Keratinocyte (primary cell): ENCODE data around the gene YTHDC1. TPM values are rescaled to one million over a fixed set of nuclear protein-coding genes. Genes with fewer than 3 reads are reported as not detected.

Experiments used
- DNase-seq: peaks from one replicate; pipeline ENCODE4 v3.0.0-alpha.2; 2011; ENCODE audit warnings: low read depth, missing footprints, low spot score
- FAIRE-seq: peaks from 2 replicates; lab custom pipeline; 2011; peaks lifted over from hg19 to GRCh38; lab: Jason Lieb, UNC
- H2AFZ ChIP-seq: 2 replicates; pipeline ENCODE4 v1.6.0; 2012; ENCODE audit warnings: low read length, control low read depth, inconsistent platforms; ENCODE audit not compliant: control insufficient read depth
- H3K27ac ChIP-seq: 2 replicates; pipeline ENCODE4 v1.5.1; 2011; ENCODE audit warnings: low read length; ENCODE audit not compliant: control insufficient read depth, insufficient read depth
- H3K27me3 ChIP-seq: 3 replicates; pipeline ENCODE4 v1.6.0; 2011; ENCODE audit warnings: low read length; ENCODE audit not compliant: control insufficient read depth, insufficient read depth; ENCODE audit errors: extremely low read depth
- H3K36me3 ChIP-seq, 2 experiments: 2 replicates in 1 of 2; 3 replicates in 1 of 2; pipeline ENCODE4 v1.5.1; 2011; ENCODE audit warnings: low read length in 2 of 2, mild to moderate bottlenecking in 1 of 2; ENCODE audit not compliant: control insufficient read depth in 2 of 2, insufficient read depth in 2 of 2; ENCODE audit errors: extremely low read depth in 1 of 2
- H3K4me1 ChIP-seq: 3 replicates; pipeline ENCODE4 v1.5.1; 2011; ENCODE audit warnings: low read length; ENCODE audit not compliant: control insufficient read depth, insufficient read depth; ENCODE audit errors: extremely low read depth
- H3K4me2 ChIP-seq: 3 replicates; pipeline ENCODE4 v1.6.0; 2011; ENCODE audit warnings: low read depth, low read length; ENCODE audit not compliant: control insufficient read depth, insufficient read depth; ENCODE audit errors: extremely low read depth
- H3K4me3 ChIP-seq, 3 experiments: fragments of 200-600 bp in 1 of 3; sonication (generic) in 1 of 3; 2 replicates in 2 of 3; 3 replicates in 1 of 3; pipeline ENCODE4 v1.5.1; 2011 to 2016; ENCODE audit warnings: low read length in 3 of 3, mild to moderate bottlenecking in 3 of 3, control low read depth in 2 of 3, inconsistent platforms in 1 of 3, low read depth in 1 of 3, mixed read lengths in 1 of 3, mixed run types in 1 of 3, moderate library complexity in 1 of 3; ENCODE audit not compliant: control insufficient read depth in 2 of 3, insufficient read depth in 2 of 3; ENCODE audit errors: extremely low read depth in 1 of 3
- H3K79me2 ChIP-seq: 2 replicates; pipeline ENCODE4 v1.6.0; 2012; ENCODE audit warnings: low read length; ENCODE audit not compliant: control insufficient read depth, insufficient read depth
- H3K9ac ChIP-seq: 3 replicates; pipeline ENCODE4 v1.6.0; 2011; ENCODE audit warnings: low read length; ENCODE audit not compliant: control insufficient read depth, insufficient read depth; ENCODE audit errors: extremely low read depth
- H3K9me1 ChIP-seq: 3 replicates; pipeline ENCODE4 v1.6.0; 2011; ENCODE audit warnings: low read length; ENCODE audit not compliant: control insufficient read depth, insufficient read depth; ENCODE audit errors: extremely low read depth
- H3K9me3 ChIP-seq: 2 replicates; pipeline ENCODE4 v1.5.1; 2012; ENCODE audit warnings: low read depth, low read length; ENCODE audit not compliant: control insufficient read depth
- H4K20me1 ChIP-seq: 3 replicates; pipeline ENCODE4 v1.6.0; 2011; ENCODE audit warnings: low read length; ENCODE audit not compliant: control insufficient read depth, insufficient read depth; ENCODE audit errors: extremely low read depth
- CTCF ChIP-seq, 3 experiments: IDR thresholded peaks in 1 of 3; conservative IDR thresholded peaks in 1 of 3; optimal IDR thresholded peaks in 1 of 3; 2 replicates in 2 of 3; 3 replicates in 1 of 3; pipeline versions ENCODE3 to v1.5.1; 2011; ENCODE audit warnings: low read length in 3 of 3, mild to moderate bottlenecking in 3 of 3, moderate library complexity in 2 of 3, control low read depth in 1 of 3, inconsistent platforms in 1 of 3; ENCODE audit not compliant: insufficient read depth in 2 of 3; ENCODE audit errors: extremely low read depth in 1 of 3
- EZH2 ChIP-seq: IDR thresholded peaks from one replicate; pipeline ENCODE4 v1.6.1; 2012; ENCODE audit warnings: inconsistent platforms, mild to moderate bottlenecking, low read length, moderate library complexity
- dilution Hi-C: fragments of 300-500 bp; cut with MboI; formaldehyde crosslinking; loops from one replicate; pipeline ENCODE4 v1.7.0; 2020; ENCODE audit warnings: low sequenced_read_pairs; ENCODE audit not compliant: extremely low pct_ligation_motif_present
- polyA plus RNA-seq, 5 experiments: library from polyadenylated mRNA; depleted of rRNA in 3 of 5; stranded (reverse) in 3 of 5; stranded (forward) in 1 of 5; unstranded in 1 of 5; fragments of >200 nt; gene quantifications; 1 replicate in 1 of 5; 2 replicates in 3 of 5; 3 replicates in 1 of 5; pipeline versions ENCODE4 v1.2.1 to v1.2.3, GENCODE V29; 2011 to 2012; ENCODE audit warnings: missing spikeins in 2 of 5, low read depth in 1 of 5, low replicate concordance in 1 of 5

The YTHDC1 gene
- polyA plus RNA-seq, 1 donor (not counting 4 experiments of a cell fraction or from before 2014, with no cell fraction given): 74.2 TPM

- Histone ChIP-seq H3K9me1 (no peaks in the 10 kb centered on the region), H3K79me2 (no peaks in the 10 kb centered on the region), H3K27me3 (no peaks in the 10 kb centered on the region), H3K4me1 (peaks cover 21% of the 10 kb centered on the region), H4K20me1 (no peaks in the 10 kb centered on the region), H2AFZ (peak overlapping the region; percentile 68), H3K4me2 (peak overlapping the region; percentile 73), H3K9ac (no peak overlapping the region), H3K9me3 (no peaks in the 10 kb centered on the region), H3K27ac (no peak overlapping the region), H3K36me3 (no peaks in the 10 kb centered on the region), H3K4me3 (peak overlapping the region in 2 of 3 experiments; percentile 49 to 58)
- DNase-seq (no peak), FAIRE-seq (peak; percentile 99)
- peak; percentile 86 to 96 (median 86) for TF ChIP-seq CTCF (optimal IDR thresholded peaks at IDR 0.05 in 1 of 3, IDR thresholded peaks at IDR 0.05 in 1 of 3, conservative IDR thresholded peaks at IDR 0.05 in 1 of 3; ENCODE audit: extremely low read depth in 1 of 3, insufficient read depth in 2 of 3, low read length in 3 of 3)
- no peak for TF ChIP-seq EZH2
- dilution Hi-C loops: no loop called here
These were observed 26.0 kb upstream of the YTHDC1 start for GRCh38 chr4:68375667-68376559.

GRCh38 chr4:68373513-68373912 lies 23.6 kb upstream of the YTHDC1 start:
- Histone ChIP-seq H3K27me3 (no peaks in the 10 kb centered on the region), H3K36me3 (no peaks in the 10 kb centered on the region), H2AFZ (peak overlapping the region; percentile 83), H3K9me1 (no peaks in the 10 kb centered on the region), H4K20me1 (no peaks in the 10 kb centered on the region), H3K27ac (peak overlapping the region; percentile 53), H3K4me1 (peaks cover 26% of the 10 kb centered on the region), H3K9me3 (no peaks in the 10 kb centered on the region), H3K9ac (no peak overlapping the region), H3K4me3 (peak overlapping the region in 2 of 3 experiments; percentile 36 to 56), H3K4me2 (peak overlapping the region; percentile 73), H3K79me2 (no peaks in the 10 kb centered on the region)
- no peak for DNase-seq
- dilution Hi-C loops: no loop called here
- no peak for TF ChIP-seq CTCF (optimal IDR thresholded peaks at IDR 0.05 in 1 of 3, IDR thresholded peaks at IDR 0.05 in 1 of 3, conservative IDR thresholded peaks at IDR 0.05 in 1 of 3; ENCODE audit: extremely low read depth in 1 of 3, insufficient read depth in 2 of 3, low read length in 3 of 3)
- no peak for TF ChIP-seq EZH2
- peak; percentile 81 for FAIRE-seq
